Measurements from ENCODE around the gene CELSR3. TPM values are rescaled to one million over a fixed set of nuclear protein-coding genes. Genes with fewer than 3 reads are reported as not detected.
A peak's percentile ranks its signal among the peaks of the same experiment; 100 is the strongest.

Gene CELSR3
- total RNA-seq, 4 donors from 2014 or later: 0.33 to 1.3 (median 0.63) TPM

GRCh38 chr3:48636149-48636655 lies 26.5 kb downstream of the CELSR3 start:
- no peak for DNase-seq (ENCODE audit: extremely low spot score)
- Histone ChIP-seq H3K9me3 (no peaks in the 10 kb centered on the region), H3K27me3 (no peaks in the 10 kb centered on the region), H3K4me3 (peak overlapping the region; percentile 80 to 99 (median 90)), H3K36me3 (peaks cover 4 to 24% (median 22%) of the 10 kb centered on the region in 4 donors), H3K4me1 (peaks cover 22 to 30% (median 25%) of the 10 kb centered on the region in 4 donors), H3K27ac (replicated peaks in 1 of 4) (peak overlapping the region; percentile 76 to 89 (median 86))
- intact Hi-C loops (cut with DNase I): no loop called here
- WGBS: 41% methylated on average over 10 of the region's 10 CpGs
- no peak for TF ChIP-seq POLR2AphosphoS5 (IDR thresholded peaks at IDR 0.05)
- TF ChIP-seq POLR2A (IDR thresholded peaks at IDR 0.05; ENCODE audit: low read depth): no peak
- TF ChIP-seq CTCF (IDR thresholded peaks at IDR 0.05): no peak
- TF ChIP-seq EP300 (IDR thresholded peaks at IDR 0.05): no peak

GRCh38 chr3:48635222-48636021 lies 27.3 kb downstream of the CELSR3 start, which contains the start of gene SLC26A6:
Gene SLC26A6 (minus strand): TSS chr3:48635461. CDS start chr3:48635393, 68 bp downstream.
- Histone ChIP-seq H3K27me3 (no peaks in the 10 kb centered on the region), H3K4me3 (peak within 1 kb of the TSS; percentile 80 to 99 (median 90)), H3K4me1 (peaks cover 22 to 30% (median 25%) of the 10 kb centered on the region in 4 donors), H3K36me3 (peaks cover 4 to 31% (median 30%) of the 10 kb centered on the region in 4 donors), H3K27ac (replicated peaks in 1 of 4) (peak within 1 kb of the TSS; percentile 76 to 89 (median 86)), H3K9me3 (no peaks in the 10 kb centered on the region)
- TF ChIP-seq POLR2A (IDR thresholded peaks at IDR 0.05; ENCODE audit: low read depth) (no peak), CTCF (IDR thresholded peaks at IDR 0.05) (peak; percentile 43 to 49 (median 47)), POLR2AphosphoS5 (IDR thresholded peaks at IDR 0.05) (peak; percentile 85 to 87), EP300 (IDR thresholded peaks at IDR 0.05) (no peak)
- intact Hi-C loops (cut with DNase I): loop anchor here (1.0 kb wide), 1 partner anchor 21 kb away; no protein-coding TSS in a partner anchor
- 0% methylated on average over 13 of the region's 68 CpGs for WGBS
- DNase-seq (ENCODE audit: extremely low spot score): peak; percentile 99

GRCh38 chr3:48634661-48635221 lies 27.9 kb downstream of the CELSR3 start:
- H3K36me3 ChIP-seq: peaks cover 4 to 38% (median 37%) of the 10 kb centered on the region in 4 donors
- no CpG with 5 or more reads among the region's 30 CpGs for WGBS
- no peaks in the 10 kb centered on the region for H3K27me3 ChIP-seq
- TF ChIP-seq CTCF (IDR thresholded peaks at IDR 0.05): no peak
- TF ChIP-seq POLR2AphosphoS5 (IDR thresholded peaks at IDR 0.05): no peak
- TF ChIP-seq POLR2A (IDR thresholded peaks at IDR 0.05; ENCODE audit: low read depth): no peak
- no peak for TF ChIP-seq EP300 (IDR thresholded peaks at IDR 0.05)
- no peak for DNase-seq (ENCODE audit: extremely low spot score)
- H3K4me1 ChIP-seq: peaks cover 22 to 30% (median 25%) of the 10 kb centered on the region in 4 donors
- intact Hi-C loops (cut with DNase I): loop anchor here (1.0 kb wide), 1 partner anchor 22 kb away; no protein-coding TSS in a partner anchor
- H3K4me3 ChIP-seq: peak overlapping the region; percentile 80 to 99 (median 90)
- H3K9me3 ChIP-seq: no peaks in the 10 kb centered on the region
- H3K27ac ChIP-seq (replicated peaks in 1 of 4): peak overlapping the region; percentile 76 to 89 (median 86)

GRCh38 chr3:48633743-48634142 lies 28.9 kb downstream of the CELSR3 start:
- peaks cover 4 to 46% (median 45%) of the 10 kb centered on the region in 4 donors for H3K36me3 ChIP-seq
- no peaks in the 10 kb centered on the region for H3K27me3 ChIP-seq
- no peaks in the 10 kb centered on the region for H3K9me3 ChIP-seq
- TF ChIP-seq CTCF (IDR thresholded peaks at IDR 0.05) (no peak), EP300 (IDR thresholded peaks at IDR 0.05) (no peak), POLR2AphosphoS5 (IDR thresholded peaks at IDR 0.05) (no peak), POLR2A (IDR thresholded peaks at IDR 0.05; ENCODE audit: low read depth) (no peak)
- WGBS: 92% methylated on average over 2 of the region's 2 CpGs
- no peak for DNase-seq (ENCODE audit: extremely low spot score)
- peaks cover 22 to 30% (median 25%) of the 10 kb centered on the region in 4 donors for H3K4me1 ChIP-seq
- intact Hi-C loops (cut with DNase I): no loop called here
- no peak overlapping the region for H3K27ac ChIP-seq (replicated peaks in 1 of 4)
- no peak overlapping the region for H3K4me3 ChIP-seq
